ENCODE measurements around the gene PARN.

The PARN gene

DNA sequence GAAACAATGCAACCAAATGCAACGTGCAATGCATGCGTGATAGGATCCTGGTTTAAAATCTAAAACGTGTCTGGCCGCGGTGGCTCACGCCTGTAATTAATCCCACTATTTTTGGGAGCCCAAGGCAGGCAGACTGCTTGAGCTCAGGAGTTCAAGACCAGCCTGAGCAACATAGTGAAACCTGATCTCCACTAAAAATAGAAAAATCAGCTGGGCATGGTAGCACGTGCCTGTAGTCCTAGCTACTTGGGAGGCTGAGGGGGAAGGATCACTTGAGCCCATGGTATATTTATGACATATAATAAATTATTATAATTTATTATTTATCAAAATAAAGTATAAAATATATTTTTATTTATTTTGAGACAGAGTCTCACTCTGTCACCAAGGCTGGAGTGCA, 241.8 kb downstream of the PARN start:
- no peak for DNase-seq
- CTCF ChIA-PET = no interaction called here
- Mint-ChIP-seq H3K27ac (no peak overlapping the region), H3K27me3 (peaks cover 12% of the 10 kb centered on the region), H3K4me1 (no peaks in the 10 kb centered on the region), H3K4me3 (no peak overlapping the region), H3K9me3 (no peaks in the 10 kb centered on the region), H3K36me3 (no peaks in the 10 kb centered on the region)

DNA sequence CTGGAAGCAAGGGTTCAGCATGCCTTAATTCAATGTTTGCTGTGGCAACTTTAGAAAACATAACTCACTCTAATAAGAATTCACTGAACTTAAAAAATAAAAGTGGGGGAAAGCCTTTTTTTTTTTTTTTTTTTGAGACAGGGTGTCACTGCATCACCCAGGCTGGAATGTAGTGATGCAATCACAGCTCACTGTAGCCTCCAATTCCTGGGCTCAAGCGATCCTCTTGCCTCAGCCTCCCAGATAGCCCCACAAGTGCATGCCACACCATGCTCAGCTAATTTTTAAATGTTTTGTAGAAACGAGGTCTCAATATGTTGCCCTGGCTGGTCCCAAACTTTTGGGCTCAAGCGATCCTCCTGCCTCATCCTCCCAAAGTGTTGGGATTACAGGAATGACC, 243.9 kb downstream of the PARN start:
- no peaks in the 10 kb centered on the region for H3K36me3 Mint-ChIP-seq
- peaks cover 8% of the 10 kb centered on the region for H3K27me3 Mint-ChIP-seq

More for the DNA sequence above, 243.9 kb downstream of the PARN start:
- no peak overlapping the region for H3K27ac Mint-ChIP-seq
- H3K4me3 Mint-ChIP-seq = no peak overlapping the region
- H3K9me3 Mint-ChIP-seq = no peaks in the 10 kb centered on the region
- CTCF ChIA-PET = no interaction called here
- H3K4me1 Mint-ChIP-seq = no peaks in the 10 kb centered on the region
- DNase-seq = no peak
